HG02970 (cell line): Measurements from ENCODE around the gene RGS6.

Experiments
- ATAC-seq: cut with Tn5 transposase; IDR thresholded peaks from one replicate; pipeline ENCODE4 v1.9.1; 2021; ENCODE audit warnings: mild to moderate bottlenecking, moderate library complexity, moderate number of reproducible peaks; ENCODE audit not compliant: unreplicated experiment, low FRiP score

The RGS6 gene

DNA sequence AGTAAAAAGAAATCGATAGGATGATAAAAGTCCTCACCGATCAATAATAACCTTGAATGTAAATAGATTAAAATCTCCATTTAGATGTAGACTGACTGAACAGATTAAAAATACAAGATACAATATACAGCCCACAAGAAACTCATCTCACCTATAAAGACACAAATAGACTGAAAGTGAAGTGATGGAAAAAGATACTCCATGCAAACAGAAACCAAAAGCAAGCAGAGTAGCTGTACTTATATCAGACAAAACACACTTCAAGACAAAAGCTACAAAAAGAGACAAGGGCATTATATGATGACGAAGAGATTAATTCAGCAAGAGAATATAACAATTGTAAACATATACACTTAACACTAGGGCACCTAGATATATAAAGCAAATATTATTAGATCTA, 444.8 kb downstream of the RGS6 start:
- no peak for ATAC-seq

DNA sequence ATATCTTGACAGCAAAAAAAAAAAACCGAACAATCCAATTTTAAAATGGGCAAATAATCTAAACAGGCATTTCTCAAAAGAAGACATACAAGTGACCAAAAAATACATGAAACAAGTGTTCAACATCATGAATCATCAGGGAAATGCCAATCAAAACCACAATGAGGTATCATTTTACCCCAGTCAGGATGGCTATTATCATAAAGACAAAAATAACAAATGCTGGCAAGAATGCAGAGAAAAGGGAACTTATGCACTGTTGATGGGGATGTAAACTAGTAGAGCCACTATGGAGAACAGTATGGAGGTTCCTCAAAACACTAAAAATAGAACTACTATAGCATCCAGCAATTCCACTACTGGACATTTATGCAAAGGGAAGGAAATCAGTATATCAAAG, 448.2 kb downstream of the RGS6 start:
- no peak for ATAC-seq

DNA sequence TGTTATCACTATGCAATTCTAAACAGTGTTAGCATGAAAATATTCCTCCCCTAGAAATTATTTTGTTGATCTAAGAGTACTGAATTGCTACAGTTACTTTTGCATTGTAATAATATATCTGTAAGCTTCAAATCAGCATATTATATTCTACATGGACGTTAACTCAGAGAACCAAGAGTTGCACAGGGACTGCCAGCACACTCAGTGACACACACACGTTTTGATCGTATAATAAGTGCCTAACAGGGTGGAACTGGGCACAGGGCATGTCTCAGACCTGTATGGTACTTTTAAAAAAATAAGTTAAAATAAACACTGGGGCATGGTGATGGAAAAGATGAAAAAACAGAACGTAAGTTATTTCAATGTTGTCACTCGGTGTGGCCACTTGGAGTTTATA, 451.6 kb downstream of the RGS6 start:
- no peak for ATAC-seq

DNA sequence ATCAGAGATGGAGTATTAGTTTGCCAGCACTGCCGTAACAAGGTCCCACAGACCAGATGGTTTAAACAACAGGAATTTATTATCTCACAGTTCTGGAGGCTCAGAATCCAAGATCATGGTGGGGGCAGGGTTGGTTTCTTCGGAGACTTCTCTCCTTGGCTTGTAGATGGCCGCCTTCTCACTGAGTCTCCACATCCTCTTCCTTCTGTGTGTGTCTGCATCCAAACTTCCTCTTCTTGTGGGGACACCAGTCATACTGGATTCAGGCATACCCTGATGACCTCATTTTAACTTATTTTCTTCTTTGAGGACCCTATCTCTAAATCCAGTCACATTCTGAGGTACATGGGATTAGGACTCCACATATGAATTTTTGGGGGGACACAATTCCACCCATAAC, 455.5 kb downstream of the RGS6 start:
- no peak for ATAC-seq

DNA sequence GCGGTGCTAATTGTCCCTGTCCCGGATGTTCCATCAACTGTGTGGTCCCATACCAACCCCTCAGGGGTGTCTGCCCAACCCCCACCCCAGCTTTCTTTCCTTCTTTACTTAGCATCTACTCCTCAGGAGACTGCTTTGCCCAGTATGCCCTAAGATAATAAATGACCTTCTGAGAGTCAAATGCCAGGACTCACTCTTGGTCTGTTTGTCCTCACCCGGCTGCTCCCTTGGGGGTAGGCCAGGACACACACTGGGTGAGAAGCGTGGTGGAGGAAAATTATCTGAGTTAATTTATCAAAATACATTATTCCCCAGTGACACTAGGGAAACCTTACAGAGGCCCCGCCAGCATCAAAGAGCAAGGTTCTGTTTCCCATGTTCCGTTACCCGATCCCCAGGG, 457.0 kb downstream of the RGS6 start:
- no peak for ATAC-seq

DNA sequence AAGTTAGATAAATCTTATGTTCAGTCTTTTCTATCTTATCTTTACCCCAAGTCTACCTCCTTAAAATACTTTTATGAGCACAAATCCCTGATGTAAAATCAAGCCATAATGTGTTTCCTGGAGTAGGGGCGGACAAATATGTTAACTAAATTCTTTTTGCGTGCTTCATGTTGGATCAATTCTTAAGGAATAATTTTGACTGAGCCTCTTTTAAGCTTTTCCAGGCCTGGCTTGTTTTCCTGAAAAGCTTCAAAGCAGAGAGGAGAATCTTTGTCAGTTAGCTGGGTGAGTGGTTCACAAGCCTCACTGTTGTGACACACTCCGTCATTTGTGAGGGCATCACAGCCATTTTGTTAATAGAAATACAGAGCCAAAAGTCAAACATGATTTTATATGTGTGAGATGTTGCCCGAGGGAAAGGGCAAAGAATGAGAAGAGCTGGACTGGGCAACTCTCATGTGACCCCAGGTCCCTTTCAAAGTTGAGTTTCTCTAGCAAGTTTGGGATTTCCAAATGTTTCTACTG, 468.9 kb downstream of the RGS6 start:
- ATAC-seq = no peak

DNA sequence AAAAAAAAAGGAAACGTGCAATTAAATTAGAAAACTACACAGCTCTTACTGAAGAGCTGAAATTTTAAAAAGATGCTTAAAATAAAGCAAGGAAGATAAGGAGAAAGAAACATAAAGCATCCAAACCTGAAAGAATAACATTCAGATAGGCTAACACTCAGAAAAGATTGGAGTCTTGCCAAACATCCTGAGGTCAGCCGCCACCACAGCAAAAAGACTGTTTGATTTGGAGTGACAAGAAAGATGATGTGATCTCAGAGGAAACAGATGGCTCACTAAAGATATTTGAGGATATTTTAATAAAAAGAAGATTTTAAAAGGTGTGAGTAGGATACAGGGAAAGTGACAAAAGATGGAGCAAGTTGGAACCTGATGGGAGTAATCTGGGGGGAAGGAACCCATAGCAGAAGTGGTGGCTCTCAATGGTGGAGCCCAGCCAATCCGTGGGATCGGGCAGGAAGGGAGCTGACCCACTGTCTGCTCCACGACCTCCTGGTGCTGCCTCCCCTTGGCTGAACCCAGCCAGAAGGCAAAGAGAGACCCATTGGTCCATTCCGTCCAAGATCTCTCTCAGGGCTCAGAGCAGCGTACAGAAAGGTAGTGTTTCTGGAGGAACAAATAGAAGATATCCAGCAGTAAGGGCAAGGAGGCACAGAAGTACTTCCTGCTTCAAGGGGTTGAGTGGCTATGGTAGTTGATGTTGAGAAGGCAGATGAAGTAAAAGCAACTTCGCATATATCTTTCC, 469.6 kb downstream of the RGS6 start:
- no peak for ATAC-seq

DNA sequence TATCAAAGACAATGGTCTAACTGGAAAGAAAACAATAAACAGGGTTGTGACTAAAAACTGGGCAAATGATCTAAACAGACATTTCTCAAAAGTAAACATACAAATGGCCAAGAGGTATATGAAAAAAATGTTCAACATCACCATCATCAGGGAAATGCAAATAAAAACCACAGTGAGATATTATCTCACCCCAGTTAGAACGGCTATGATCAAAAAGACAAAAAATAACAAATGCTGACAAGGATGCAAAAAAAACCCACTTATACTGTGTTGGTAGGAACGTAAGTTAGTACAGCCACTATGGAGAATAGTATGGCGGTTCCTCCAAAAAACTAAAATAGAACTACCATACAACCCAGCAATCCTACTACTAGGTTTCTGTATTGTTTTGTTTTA, 470.1 kb downstream of the RGS6 start:
- ATAC-seq = no peak

DNA sequence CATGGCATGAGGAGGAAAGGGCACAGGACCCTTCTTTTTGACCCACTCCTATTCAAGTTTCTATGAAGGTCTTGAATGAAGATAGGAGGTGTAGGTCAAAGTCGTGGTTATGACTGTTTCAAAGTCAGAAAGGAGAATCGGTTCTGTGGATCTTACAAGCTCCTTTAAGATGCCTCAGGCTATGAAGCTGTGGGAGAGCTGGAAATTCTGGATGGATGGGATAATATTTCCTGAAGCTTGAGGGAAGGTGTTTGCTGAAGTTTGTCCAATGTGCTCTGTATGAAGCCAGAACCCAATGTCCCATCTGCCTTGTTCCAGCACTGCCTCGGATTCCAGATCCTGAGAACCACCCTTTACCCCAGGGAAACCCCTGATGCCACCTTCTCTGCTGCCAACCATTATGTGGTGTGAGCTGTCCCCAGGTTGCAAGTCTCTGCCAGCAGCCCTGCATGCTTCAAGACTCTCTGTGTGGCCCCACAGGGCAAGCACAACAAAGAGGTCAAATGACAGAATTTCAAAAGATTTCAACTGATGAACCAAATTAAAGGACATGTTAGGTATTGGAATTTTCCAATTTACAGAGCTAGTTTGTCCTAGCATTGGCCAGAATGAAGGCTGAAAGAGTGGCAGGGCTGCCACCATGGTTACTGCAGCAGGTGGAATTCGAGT, 472.0 kb downstream of the RGS6 start:
- no peak for ATAC-seq

DNA sequence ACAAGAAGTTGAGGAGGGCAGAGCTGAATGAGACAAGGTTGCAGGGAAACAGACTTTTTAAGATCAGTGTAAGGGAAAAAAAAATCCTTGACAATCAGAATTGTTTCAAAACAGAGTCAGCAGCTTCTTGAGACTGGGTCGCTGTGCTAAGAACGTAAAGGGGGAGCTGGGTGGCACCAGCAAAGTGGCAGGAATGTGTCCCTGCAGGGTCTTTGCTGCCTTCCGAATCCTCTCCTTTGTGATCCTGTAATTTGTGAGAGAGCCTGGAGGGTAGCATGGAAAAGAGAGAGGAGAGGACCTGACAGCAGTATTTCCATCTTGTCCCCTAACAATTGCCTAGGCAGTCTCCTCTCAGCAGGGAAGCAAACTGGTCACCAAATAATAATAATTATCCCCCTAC, 472.8 kb downstream of the RGS6 start:
- ATAC-seq = no peak

DNA sequence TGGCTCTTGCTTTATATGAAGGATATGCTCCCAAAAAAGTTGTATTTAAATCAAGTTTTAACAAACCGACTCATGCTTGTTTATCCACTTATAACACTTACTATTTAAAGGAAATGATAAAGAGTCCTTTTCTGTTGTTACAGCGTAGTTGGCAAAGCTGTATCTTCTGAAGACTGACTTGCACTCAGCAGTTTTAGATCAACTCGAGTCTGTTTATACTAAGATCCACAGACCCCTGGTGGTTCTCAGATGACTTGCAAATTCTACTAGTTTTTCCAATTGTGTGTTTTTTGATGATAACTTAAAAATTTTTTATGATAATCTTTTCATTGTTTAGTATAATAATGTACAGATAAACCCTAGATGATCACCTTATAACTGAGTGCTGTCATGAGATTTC, 475.8 kb downstream of the RGS6 start:
- ATAC-seq = no peak

DNA sequence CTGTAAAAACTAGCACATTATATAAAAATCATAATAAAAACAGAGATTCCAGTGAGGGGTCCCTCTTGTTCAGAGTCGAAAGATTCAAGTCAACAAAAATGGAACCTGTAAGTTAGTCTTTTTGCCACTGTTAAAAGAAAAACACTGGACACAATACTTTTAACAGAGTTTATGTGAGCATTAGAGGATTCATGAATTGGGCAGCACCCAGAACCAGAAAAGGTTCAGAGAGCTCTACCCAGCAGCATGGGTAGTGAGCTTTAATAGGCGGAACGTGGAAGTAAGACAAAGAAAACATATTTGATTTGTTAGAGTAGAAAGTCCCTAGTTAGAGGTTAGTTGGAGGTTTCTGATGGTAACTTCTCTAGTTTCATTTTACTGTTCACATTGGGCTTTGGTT, 476.8 kb downstream of the RGS6 start:
- no peak for ATAC-seq

DNA sequence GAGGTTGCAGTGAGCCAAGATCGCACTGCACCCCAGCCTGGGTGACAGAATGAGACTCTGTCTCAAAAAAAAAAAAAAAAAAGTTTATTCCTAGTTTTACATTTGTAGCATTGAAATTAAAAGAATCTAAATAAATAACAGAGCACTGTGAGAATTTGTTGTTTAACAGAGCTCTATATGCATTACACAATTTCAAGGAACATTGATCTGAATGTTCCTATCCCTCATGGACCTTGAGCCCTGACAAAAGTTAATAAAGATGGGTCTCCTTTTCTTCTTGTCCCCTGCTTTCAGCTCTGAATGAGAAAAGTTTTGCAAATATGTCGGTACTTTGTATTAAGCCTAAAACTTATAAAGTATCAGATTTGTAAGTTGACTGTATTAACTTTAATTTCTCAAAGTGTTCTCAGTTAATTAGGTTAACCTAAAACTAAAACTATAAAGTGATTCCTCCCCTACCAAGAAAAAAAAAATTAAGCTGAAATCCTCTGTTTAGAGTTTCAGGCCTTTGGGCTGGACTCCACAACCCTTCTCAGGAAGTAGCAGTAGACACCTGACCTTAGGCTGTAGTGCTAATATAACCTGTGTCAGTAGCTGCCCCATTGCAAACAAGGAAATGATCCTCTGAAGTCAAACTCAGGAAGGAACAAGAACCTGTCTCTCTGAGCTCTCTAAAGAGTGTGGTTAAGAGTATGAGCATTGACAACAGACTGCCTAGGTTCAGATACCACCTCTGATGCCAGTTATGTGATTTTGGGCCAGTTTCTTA, 484.0 kb downstream of the RGS6 start:
- no peak for ATAC-seq

DNA sequence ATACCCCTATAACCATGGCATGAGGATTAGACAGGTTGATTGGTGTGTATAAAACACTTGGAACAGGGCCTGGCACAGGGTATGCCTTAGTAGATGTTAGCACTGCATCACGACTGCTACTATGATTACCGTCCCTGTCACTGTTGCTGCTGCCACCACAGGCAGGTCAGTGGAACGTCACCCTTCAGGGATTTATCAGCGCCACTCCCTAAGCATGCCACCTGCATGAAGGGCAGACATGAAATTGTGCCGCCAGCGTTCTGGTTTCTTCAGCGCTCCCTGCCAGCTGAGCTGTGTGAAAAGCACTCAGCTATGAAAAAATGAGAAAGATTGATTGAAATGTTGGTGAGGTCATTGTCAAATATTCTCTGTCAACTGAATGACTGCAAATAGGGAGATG, 484.7 kb downstream of the RGS6 start:
- ATAC-seq = no peak

DNA sequence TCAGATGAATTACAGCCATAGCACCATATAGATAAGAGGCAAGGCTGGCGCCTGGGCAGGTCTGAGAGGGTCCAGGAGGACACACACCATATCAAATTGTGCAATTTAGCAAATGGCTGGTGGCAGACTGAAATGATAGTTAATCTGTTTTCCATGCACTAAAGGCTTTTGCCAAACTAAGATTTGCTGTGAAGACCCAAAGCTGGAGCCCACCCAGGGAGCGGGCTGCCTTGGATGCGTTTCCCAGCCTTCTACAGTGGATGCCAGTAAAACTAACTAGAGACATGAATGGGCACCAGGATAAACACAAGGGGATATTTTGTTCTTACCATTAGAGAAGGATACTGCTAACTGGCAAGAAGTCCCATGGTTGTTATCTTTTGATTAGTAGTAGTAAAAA, 486.6 kb downstream of the RGS6 start:
- ATAC-seq = no peak

DNA sequence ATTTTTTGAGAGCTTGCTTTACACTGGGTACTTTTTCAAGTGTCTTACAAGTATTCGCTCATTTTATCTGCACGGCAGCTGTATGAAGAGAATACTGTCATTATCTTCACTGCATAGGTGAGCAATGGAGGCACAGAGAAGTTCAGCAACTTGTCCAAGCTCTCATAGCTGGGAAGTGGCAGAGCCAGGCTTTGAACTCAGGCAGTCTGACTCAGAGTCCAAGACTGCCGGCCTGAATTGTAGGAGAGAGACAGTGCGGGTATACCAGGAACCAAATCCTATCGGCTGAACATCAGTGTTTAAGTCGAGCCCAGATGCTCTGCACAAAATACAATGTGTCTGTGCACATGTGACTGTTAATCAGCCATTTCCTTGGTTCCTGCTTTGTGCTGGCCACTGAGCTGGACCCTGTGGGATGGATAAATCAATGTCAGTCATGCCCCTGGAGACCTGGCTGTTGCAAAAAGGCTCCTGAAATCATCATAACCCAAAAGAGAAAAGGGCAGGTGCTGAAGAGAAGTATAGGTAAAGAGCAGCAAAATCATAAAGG, 487.1 kb downstream of the RGS6 start:
- ATAC-seq = no peak

DNA sequence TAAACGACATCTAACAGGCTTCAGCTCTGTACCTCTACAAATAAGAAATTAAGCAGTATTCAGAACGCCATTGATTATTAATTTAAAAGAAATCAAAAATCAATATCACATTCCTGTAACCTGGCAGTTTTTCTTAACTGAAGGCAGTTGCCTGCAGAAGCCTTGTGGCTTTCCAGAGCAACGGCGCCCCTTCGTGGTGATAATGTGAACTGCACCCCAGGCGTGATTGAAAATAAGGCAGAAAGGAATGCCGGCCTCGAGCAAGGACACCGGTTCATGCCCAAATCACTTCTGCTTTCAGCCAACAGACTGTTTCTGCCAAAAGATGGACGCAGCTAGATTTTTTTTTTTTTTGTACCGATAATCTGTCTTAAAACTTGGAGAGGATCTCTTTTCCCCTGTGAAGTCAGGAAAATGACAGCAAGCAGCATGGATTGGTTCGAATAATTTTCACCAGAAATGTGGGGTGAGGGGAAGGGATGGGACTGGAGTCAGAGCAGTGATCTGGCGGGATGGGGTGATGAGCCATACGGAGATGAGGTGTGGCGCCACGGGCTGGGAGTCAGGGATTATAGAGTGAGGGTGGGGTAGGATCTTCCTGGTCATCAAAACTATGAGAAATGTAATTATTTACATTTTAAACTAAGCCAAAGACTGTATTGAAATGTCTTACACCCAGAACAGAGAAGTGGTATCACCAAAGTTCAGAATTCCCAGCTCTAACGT, 488.7 kb downstream of the RGS6 start:
- ATAC-seq = no peak

DNA sequence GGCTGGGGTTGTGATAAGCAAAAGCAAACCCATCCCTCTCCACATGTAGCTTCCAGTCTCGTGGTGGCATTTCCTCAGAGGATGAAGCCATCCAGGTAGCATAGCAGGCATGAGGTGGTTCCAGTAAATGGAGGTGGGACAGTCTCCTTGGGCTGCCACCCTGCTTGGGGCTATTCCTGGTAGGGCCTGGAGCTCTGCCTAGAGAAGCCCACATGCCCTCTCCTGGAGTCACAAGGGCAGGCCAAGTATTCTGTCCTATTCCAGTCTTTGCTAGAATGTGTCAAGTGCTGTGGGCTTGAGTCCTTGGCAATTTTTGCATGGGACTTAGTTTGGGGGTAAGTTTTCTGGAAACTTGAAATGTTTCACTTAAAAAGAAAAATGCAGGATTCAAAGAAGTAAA, 491.7 kb downstream of the RGS6 start:
- ATAC-seq = no peak

DNA sequence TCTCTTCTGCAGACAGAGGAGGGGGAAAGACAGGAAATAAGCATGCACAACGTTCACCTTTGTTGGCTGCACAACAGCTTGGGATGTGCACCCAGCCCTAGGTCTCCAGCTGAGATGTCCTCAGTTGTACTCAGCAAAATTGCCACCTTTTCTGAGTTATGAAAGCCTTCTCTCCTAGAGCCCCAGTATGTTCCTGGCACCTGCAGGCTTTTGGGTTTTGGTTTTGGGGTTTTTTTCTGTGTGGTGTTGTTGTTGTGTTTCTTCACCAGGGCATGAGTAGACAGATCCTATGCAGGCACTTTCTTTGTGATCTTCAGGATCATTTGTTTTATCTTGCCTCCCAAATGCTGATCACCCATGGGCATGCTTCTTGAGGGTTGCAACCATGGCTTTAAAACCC, 498.2 kb downstream of the RGS6 start:
- ATAC-seq = no peak

DNA sequence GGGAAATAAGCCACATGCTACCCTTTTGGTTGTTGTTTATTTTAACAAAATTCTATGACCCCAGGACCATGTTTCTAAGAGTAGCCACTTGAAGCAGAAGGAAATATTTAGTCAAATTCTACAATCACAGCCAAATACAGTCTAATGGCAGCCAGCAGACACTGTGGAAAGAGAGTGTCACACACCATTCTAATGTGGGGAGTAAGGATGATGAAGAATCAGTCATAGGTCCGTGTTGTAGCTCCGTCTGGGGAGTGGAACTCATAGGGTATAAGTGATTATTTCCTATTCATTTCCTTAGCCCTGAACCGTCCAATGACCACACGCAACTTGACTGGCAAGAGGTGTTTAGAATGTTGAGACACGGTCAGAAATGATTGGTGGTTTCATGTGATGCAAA, 500.5 kb downstream of the RGS6 start:
- ATAC-seq = no peak

DNA sequence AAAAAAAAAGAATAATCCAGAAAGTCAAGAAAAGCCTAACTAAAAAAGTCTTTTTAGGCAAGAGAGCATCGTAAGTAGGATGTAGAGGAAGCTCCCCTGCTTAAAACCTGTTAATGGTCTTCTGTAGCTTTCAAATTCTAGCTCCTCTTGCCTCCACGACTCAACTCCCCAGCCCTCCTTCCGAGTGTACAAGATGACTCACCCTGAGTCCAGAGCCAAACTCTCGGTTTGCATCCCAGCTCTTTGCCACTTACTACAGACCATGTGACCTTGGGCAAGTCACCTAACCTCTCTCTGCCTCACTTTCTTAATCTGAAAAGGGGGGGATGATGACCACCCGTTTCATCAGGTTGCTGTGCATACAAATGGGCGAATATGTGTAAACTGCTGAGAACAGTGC, 501.3 kb downstream of the RGS6 start:
- no peak for ATAC-seq
